HL-60 (cell line): ENCODE measurements around the gene CDA.

Experiments used
- DNase-seq, 2 experiments: peaks; one replicate each; pipeline ENCODE4 v3.0.0-alpha.2; 2010 to 2020; ENCODE audit warnings: low read depth in 1 of 2, low spot score in 1 of 2
- H3K27ac ChIP-seq: fragments of 250-450 bp; sonication (Bioruptor Pico); replicated peaks from 2 replicates; pipeline ENCODE4 v1.5.1; 2020; ENCODE audit warnings: mild to moderate bottlenecking, moderate library complexity
- H3K27me3 ChIP-seq: fragments of 250-450 bp; sonication (Bioruptor Pico); 2 replicates; pipeline ENCODE4 v1.5.1; 2021; ENCODE audit warnings: mild to moderate bottlenecking, moderate library complexity; ENCODE audit not compliant: insufficient read depth, poor library complexity, severe bottlenecking
- H3K4me3 ChIP-seq: replicated peaks from 2 replicates; pipeline ENCODE4 v1.5.1; 2011; ENCODE audit warnings: mild to moderate bottlenecking, control low read depth, low read length; ENCODE audit not compliant: insufficient read depth
- GABPA ChIP-seq: IDR thresholded peaks from 2 replicates; pipeline ENCODE4 v1.6.1; 2012; ENCODE audit warnings: low read depth
- POLR2AphosphoS5 ChIP-seq: IDR thresholded peaks from 2 replicates; pipeline ENCODE4 v1.6.1; 2012; ENCODE audit warnings: low read depth
- REST ChIP-seq: IDR thresholded peaks from 2 replicates; pipeline ENCODE4 v1.6.1; 2012; ENCODE audit warnings: low read depth; ENCODE audit not compliant: insufficient replicate concordance
- SPI1 ChIP-seq: IDR thresholded peaks from 2 replicates; pipeline ENCODE4 v1.6.1; 2012; ENCODE audit warnings: low read depth, mild to moderate bottlenecking, borderline replicate concordance
- TF ChIP-seq, protein P1 (sequence below): IDR thresholded peaks from one replicate; pipeline ENCODE4 v1.5.1; 2011; ENCODE audit warnings: low read length, control low read depth, inconsistent platforms; ENCODE audit not compliant: insufficient read depth

Gene CDA

DNA sequence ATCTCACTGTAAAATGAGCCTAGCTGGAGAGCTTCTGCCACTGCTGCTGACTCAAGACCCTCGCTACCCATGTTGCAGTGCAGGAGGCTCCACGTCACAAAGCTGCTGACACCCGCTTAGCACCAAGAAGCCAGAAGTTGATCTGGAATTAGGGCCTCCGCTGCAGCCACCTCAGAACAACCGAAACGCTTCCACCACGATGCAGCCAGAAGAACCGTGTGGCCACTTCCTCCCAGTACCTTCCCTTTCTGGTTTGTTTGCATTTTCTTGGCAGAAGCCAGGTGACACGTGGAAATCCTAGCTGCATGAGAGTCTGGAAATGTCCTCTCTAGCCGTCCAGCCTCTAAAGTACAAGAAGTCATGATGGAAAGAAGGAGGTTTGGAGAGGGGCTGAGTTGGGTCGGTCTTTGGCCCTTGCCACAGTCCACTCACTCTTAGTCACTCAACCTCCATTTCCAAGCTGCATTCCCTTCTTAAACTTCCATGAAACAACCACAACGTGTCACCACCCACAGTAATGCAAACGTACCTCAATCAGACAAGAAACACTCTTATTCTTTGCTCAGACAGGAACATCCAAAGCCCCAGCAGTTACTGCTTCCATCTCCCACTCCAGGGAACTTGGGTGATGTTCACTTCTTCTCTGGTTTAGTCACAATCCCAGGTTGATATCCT lies 10.0 kb upstream of the CDA start:
- peak in 1 of 2 experiments; percentile 41 for DNase-seq
- Histone ChIP-seq H3K27ac (no peak overlapping the region), H3K4me3 (no peak overlapping the region), H3K27me3 (no peaks in the 10 kb centered on the region)
- TF ChIP-seq GABPA (no peak), SPI1 (peak; percentile 63; the same call in 1 of the 2 replicates), POLR2AphosphoS5 (no peak), REST (no peak)
- TF ChIP-seq, protein P1, sequence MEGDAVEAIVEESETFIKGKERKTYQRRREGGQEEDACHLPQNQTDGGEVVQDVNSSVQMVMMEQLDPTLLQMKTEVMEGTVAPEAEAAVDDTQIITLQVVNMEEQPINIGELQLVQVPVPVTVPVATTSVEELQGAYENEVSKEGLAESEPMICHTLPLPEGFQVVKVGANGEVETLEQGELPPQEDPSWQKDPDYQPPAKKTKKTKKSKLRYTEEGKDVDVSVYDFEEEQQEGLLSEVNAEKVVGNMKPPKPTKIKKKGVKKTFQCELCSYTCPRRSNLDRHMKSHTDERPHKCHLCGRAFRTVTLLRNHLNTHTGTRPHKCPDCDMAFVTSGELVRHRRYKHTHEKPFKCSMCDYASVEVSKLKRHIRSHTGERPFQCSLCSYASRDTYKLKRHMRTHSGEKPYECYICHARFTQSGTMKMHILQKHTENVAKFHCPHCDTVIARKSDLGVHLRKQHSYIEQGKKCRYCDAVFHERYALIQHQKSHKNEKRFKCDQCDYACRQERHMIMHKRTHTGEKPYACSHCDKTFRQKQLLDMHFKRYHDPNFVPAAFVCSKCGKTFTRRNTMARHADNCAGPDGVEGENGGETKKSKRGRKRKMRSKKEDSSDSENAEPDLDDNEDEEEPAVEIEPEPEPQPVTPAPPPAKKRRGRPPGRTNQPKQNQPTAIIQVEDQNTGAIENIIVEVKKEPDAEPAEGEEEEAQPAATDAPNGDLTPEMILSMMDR: no peak

DNA sequence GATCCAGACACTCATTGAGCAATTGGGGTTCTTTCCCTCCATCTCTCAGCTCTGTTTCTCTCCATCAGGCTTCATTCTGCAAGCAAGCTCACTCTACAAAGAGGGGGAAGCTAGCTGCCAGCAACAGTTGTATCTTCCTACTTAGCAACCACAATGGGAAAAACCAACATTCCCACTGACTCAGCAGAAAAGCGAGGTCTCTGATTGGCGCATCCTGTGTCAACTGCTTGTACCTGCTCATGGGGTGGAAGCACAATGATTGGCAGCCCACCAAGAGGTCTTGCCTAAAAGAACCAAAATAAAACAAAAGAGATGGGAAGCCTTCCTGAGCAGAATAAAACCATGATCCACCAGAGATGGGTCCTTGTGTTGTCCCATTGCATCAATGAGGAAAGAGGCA lies 4.0 kb upstream of the CDA start:
- Histone ChIP-seq H3K27ac (no peak overlapping the region), H3K27me3 (no peaks in the 10 kb centered on the region), H3K4me3 (no peak overlapping the region)
- no peak for DNase-seq
- TF ChIP-seq, protein P1: no peak
- TF ChIP-seq POLR2AphosphoS5: no peak
- no peak for TF ChIP-seq SPI1
- TF ChIP-seq REST: no peak
- TF ChIP-seq GABPA: no peak

- H3K27ac ChIP-seq: no peak overlapping the region
- H3K27me3 ChIP-seq: no peaks in the 10 kb centered on the region
- no peak overlapping the region for H3K4me3 ChIP-seq
- DNase-seq: peak in 1 of 2 experiments; percentile 52
- TF ChIP-seq REST (no peak), POLR2AphosphoS5 (no peak), GABPA (no peak), SPI1 (no peak)
- TF ChIP-seq, protein P1: no peak
Observed at GRCh38 chr1:20586953-20587660, 1.8 kb upstream of the CDA start.
